CD4-positive, alpha-beta T cell (primary cell): ENCODE data around the gene NXPH4. TPM values are rescaled to one million over a fixed set of nuclear protein-coding genes. Genes with fewer than 3 reads are reported as not detected.

Experiments
- ATAC-seq: fragments of 200-7000 bp; cut with Tn5 transposase; one replicate; pipeline ENCODE4 v1.10.0; 2022; ENCODE audit warnings: mild to moderate bottlenecking; ENCODE audit not compliant: poor library complexity
- CTCF ChIA-PET: fragments of 350-600 bp; sonication (Branson Sonifier 250); formaldehyde crosslinking; loops from one replicate; lab custom pipeline; 2021; ENCODE audit warnings: antibody characterized with exemption, inconsistent platforms; lab: Charles Lee
- POLR2A ChIA-PET: fragments of 350-600 bp; sonication (Branson Sonifier 250); formaldehyde crosslinking; loops from one replicate; lab custom pipeline; 2021; ENCODE audit warnings: antibody characterized with exemption, inconsistent platforms; lab: Charles Lee
- DNase-seq, 14 experiments: peaks; one replicate each; pipeline ENCODE4 v3.0.0-alpha.2; 2013 to 2020; ENCODE audit warnings: mixed read lengths in 2 of 14
- H3K27ac ChIP-seq, 2 donors: one replicate each; pipeline versions ENCODE4 v1.5.1 to v1.7.0; 2013; ENCODE audit warnings: low read length in 2 of 2, low read depth in 1 of 2, mild to moderate bottlenecking in 1 of 2
- H3K27me3 ChIP-seq, 2 experiments: 1 replicate in 1 of 2; 2 replicates in 1 of 2; pipeline versions ENCODE4 v1.6.1 to v1.7.0; 2013; ENCODE audit warnings: low read length in 2 of 2, control low read depth in 1 of 2, mild to moderate bottlenecking in 1 of 2, moderate library complexity in 1 of 2; ENCODE audit not compliant: insufficient read depth in 2 of 2, control insufficient read depth in 1 of 2
- H3K36me3 ChIP-seq: one replicate; pipeline ENCODE4 v1.6.1; 2013; ENCODE audit warnings: low read length, control low read depth; ENCODE audit not compliant: insufficient read depth
- H3K4me1 ChIP-seq: one replicate; pipeline ENCODE4 v1.6.1; 2013; ENCODE audit warnings: low read length, control low read depth; ENCODE audit not compliant: insufficient read depth
- H3K4me3 ChIP-seq: one replicate; pipeline ENCODE4 v1.5.1; 2013; ENCODE audit warnings: mild to moderate bottlenecking, low read length, moderate library complexity
- H3K9me3 ChIP-seq, 2 experiments: 1 replicate in 1 of 2; 2 replicates in 1 of 2; pipeline versions ENCODE4 v1.6.1 to v1.7.0; 2013; ENCODE audit warnings: low read length in 2 of 2, mild to moderate bottlenecking in 2 of 2, control low read depth in 1 of 2, moderate library complexity in 1 of 2; ENCODE audit not compliant: control insufficient read depth in 1 of 2, insufficient read depth in 1 of 2
- H3K27ac Mint-ChIP-seq: one replicate; pipeline ENCODE4 v1.8.0; 2020; ENCODE audit warnings: mixed read lengths
- H3K27me3 Mint-ChIP-seq: one replicate; pipeline ENCODE4 v1.8.0; 2021; ENCODE audit warnings: mixed read lengths
- H3K36me3 Mint-ChIP-seq: one replicate; pipeline ENCODE4 v1.8.0; 2021; ENCODE audit warnings: low read depth, mixed read lengths
- H3K4me1 Mint-ChIP-seq: one replicate; pipeline ENCODE4 v1.8.0; 2021; ENCODE audit warnings: low read depth, mixed read lengths
- H3K4me3 Mint-ChIP-seq: one replicate; pipeline ENCODE4 v1.8.0; 2020; ENCODE audit warnings: mild to moderate bottlenecking, mixed read lengths
- H3K9me3 Mint-ChIP-seq: one replicate; pipeline ENCODE4 v1.8.0; 2020; ENCODE audit warnings: mixed read lengths
- intact Hi-C, 2 experiments: fragments of 100-400 bp; cut with DNase I in 1 of 2; cut with micrococcal nuclease in 1 of 2; formaldehyde crosslinking; loops; one replicate each; pipeline versions ENCODE4 v1.15.1 to v1.9.0; 2023 to 2025; cut with DNase I, micrococcal nuclease
- total RNA-seq, 174 experiments: library from RNA in 2 of 174; stranded (reverse) in 2 of 174; gene quantifications; one replicate each; pipeline ENCODE4 v1.2.3 and lab custom pipeline; 2021 to 2026
- TF ChIP-seq, protein P1 (sequence below): fragments of 200-600 bp; IDR thresholded peaks from one replicate; pipeline ENCODE4 v1.8.0; 2022; ENCODE audit warnings: antibody characterized with exemption, mild to moderate bottlenecking

NXPH4 gene
- total RNA-seq, 2 experiments from 2014 or later, result not detected

- Mint-ChIP-seq H3K36me3 (no peaks in the 10 kb centered on the region), H3K4me3 (no peak overlapping the region), H3K4me1 (no peaks in the 10 kb centered on the region), H3K27me3 (no peaks in the 10 kb centered on the region), H3K27ac (no peak overlapping the region), H3K9me3 (no peaks in the 10 kb centered on the region)
- Histone ChIP-seq H3K9me3 (no peaks in the 10 kb centered on the region), H3K27me3 (no peaks in the 10 kb centered on the region), H3K4me3 (no peak overlapping the region), H3K27ac (no peak overlapping the region), H3K4me1 (no peaks in the 10 kb centered on the region), H3K36me3 (no peaks in the 10 kb centered on the region)
- TF ChIP-seq, protein P1, sequence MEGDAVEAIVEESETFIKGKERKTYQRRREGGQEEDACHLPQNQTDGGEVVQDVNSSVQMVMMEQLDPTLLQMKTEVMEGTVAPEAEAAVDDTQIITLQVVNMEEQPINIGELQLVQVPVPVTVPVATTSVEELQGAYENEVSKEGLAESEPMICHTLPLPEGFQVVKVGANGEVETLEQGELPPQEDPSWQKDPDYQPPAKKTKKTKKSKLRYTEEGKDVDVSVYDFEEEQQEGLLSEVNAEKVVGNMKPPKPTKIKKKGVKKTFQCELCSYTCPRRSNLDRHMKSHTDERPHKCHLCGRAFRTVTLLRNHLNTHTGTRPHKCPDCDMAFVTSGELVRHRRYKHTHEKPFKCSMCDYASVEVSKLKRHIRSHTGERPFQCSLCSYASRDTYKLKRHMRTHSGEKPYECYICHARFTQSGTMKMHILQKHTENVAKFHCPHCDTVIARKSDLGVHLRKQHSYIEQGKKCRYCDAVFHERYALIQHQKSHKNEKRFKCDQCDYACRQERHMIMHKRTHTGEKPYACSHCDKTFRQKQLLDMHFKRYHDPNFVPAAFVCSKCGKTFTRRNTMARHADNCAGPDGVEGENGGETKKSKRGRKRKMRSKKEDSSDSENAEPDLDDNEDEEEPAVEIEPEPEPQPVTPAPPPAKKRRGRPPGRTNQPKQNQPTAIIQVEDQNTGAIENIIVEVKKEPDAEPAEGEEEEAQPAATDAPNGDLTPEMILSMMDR, result no peak
- POLR2A ChIA-PET, result no interaction called here
- ATAC-seq, result no peak
- no peak for DNase-seq
- CTCF ChIA-PET, result interaction anchor here (1.0 to 2.3 kb wide), 3 partner anchors 19 to 68 kb away, joined by 3 to 11 read pairs (median 4); no protein-coding TSS in a partner anchor
- intact Hi-C loops, result no loop called here
Observed at GRCh38 chr12:57176846-57177245, 39.7 kb upstream of the NXPH4 start.

DNA sequence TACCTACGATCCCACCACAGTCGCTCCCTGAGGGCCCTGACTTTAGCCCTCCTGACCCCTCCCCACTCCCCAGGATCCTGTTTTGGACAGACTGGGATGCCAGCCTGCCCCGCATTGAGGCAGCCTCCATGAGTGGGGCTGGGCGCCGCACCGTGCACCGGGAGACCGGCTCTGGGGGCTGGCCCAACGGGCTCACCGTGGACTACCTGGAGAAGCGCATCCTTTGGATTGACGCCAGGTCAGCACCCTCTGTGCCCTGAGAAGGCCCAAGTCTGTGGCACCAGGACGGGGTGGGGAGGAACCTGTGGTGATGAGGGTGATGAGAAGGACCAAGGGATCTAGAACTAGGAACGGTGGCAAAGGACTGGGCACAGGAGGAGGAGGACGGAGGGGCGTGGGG, 39.2 kb upstream of the NXPH4 start:
- ATAC-seq (no peak), DNase-seq (no peak)
- intact Hi-C loops, result no loop called here
- no peaks in the 10 kb centered on the region for H3K4me1 Mint-ChIP-seq
- no peak overlapping the region for H3K27ac Mint-ChIP-seq
- Histone ChIP-seq H3K27ac (no peak overlapping the region), H3K36me3 (no peaks in the 10 kb centered on the region), H3K27me3 (no peaks in the 10 kb centered on the region), H3K9me3 (no peaks in the 10 kb centered on the region), H3K4me3 (no peak overlapping the region), H3K4me1 (no peaks in the 10 kb centered on the region)
- no peaks in the 10 kb centered on the region for H3K27me3 Mint-ChIP-seq
- H3K9me3 Mint-ChIP-seq, result no peaks in the 10 kb centered on the region
- TF ChIP-seq, protein P1, result no peak
- POLR2A ChIA-PET, result no interaction called here
- CTCF ChIA-PET, result no interaction called here
- no peak overlapping the region for H3K4me3 Mint-ChIP-seq
- H3K36me3 Mint-ChIP-seq, result no peaks in the 10 kb centered on the region

DNA sequence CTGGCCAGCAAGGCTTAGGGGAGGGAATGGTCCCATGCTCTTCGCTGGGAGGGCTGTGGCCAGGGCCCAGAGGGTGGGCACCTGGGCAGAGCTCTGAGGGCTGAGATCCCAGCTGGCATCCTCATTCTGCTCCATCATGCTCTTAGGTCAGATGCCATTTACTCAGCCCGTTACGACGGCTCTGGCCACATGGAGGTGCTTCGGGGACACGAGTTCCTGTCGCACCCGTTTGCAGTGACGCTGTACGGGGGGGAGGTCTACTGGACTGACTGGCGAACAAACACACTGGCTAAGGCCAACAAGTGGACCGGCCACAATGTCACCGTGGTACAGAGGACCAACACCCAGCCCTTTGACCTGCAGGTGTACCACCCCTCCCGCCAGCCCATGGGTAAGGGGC, 38.4 kb upstream of the NXPH4 start:
- H3K36me3 ChIP-seq, result no peaks in the 10 kb centered on the region
- H3K4me1 ChIP-seq, result peaks cover 5% of the 10 kb centered on the region
- no peak overlapping the region for H3K4me3 ChIP-seq
- no peaks in the 10 kb centered on the region for H3K27me3 ChIP-seq
- no peaks in the 10 kb centered on the region for H3K9me3 ChIP-seq
- H3K27ac Mint-ChIP-seq, result no peak overlapping the region
- H3K4me3 Mint-ChIP-seq, result no peak overlapping the region
- no peaks in the 10 kb centered on the region for H3K27me3 Mint-ChIP-seq
- H3K27ac ChIP-seq, result no peak overlapping the region
- ChIA-PET POLR2A (no interaction called here), CTCF (no interaction called here)
- DNase-seq, result no peak
- H3K36me3 Mint-ChIP-seq, result no peaks in the 10 kb centered on the region
- no peak for ATAC-seq
- TF ChIP-seq, protein P1, result no peak
- no peaks in the 10 kb centered on the region for H3K9me3 Mint-ChIP-seq
- intact Hi-C loops, result no loop called here
- H3K4me1 Mint-ChIP-seq, result no peaks in the 10 kb centered on the region
